SK-N-MC (cell line): ENCODE measurements around the gene JAZF1.

Experiments
- DNase-seq: peaks from one replicate; pipeline ENCODE4 v3.0.0-alpha.2; 2011; ENCODE audit warnings: low read depth, low spot score
- H3K27ac ChIP-seq: fragments of 200-600 bp; sonication (generic); 2 replicates; pipeline ENCODE4 v1.5.1; 2016; ENCODE audit warnings: mixed run types
- H3K36me3 ChIP-seq: fragments of 200-600 bp; sonication (generic); 2 replicates; pipeline ENCODE4 v1.6.1; 2017; ENCODE audit warnings: antibody characterized with exemption, low read length, mixed read lengths; ENCODE audit not compliant: insufficient read depth
- H3K4me3 ChIP-seq: fragments of 200-600 bp; sonication (generic); 2 replicates; pipeline ENCODE4 v1.5.1; 2016
- H3K9ac ChIP-seq: fragments of 200-600 bp; sonication (generic); 2 replicates; pipeline ENCODE4 v1.8.0; 2017; ENCODE audit warnings: mixed run types, mixed read lengths; ENCODE audit not compliant: insufficient read length
- H3K9me3 ChIP-seq: fragments of 200-600 bp; sonication (generic); 2 replicates; pipeline ENCODE4 v1.6.1; 2017; ENCODE audit warnings: low read depth, mild to moderate bottlenecking, antibody characterized with exemption, low read length, moderate library complexity, mixed read lengths
- EZH2 ChIP-seq: fragments of 200-600 bp; sonication (generic); IDR thresholded peaks from one replicate; pipeline ENCODE4 v1.6.1; 2017; ENCODE audit warnings: antibody characterized with exemption
- FOXP2 ChIP-seq: optimal IDR thresholded peaks from 2 replicates; pipeline ENCODE3; 2011; ENCODE audit warnings: mild to moderate bottlenecking, moderate library complexity; ENCODE audit not compliant: insufficient read depth; ENCODE audit errors: extremely low read length, control extremely low read depth
- POLR2AphosphoS5 ChIP-seq: IDR thresholded peaks from 2 replicates; pipeline ENCODE4 v1.6.1; 2012; ENCODE audit warnings: mild to moderate bottlenecking, low read depth, low read length, borderline replicate concordance

Gene JAZF1

GRCh38 chr7:28106321-28106829 is 74.2 kb downstream of the JAZF1 start:
- H3K9me3 ChIP-seq: no peaks in the 10 kb centered on the region
- no peak overlapping the region for H3K27ac ChIP-seq
- no peak for DNase-seq

DNA sequence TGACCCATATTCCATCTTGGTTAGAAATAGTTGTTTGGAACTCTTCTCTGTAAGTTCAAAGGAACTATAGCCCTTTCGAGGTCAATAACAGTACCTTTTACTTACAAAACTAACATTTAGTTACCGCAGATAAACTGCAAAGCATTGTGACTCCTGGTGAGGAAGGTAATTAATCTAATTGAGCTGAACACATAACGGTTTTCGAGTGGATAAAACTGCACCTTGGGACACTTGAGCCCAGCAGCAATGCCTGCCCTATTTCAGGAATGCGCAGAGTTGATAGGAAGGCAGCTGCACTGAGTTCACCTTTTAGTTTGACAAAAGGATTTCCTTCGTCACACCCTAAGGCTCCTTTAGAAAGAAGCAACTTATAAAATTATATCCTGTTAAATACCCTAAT is 75.4 kb downstream of the JAZF1 start:
- Histone ChIP-seq H3K36me3 (no peaks in the 10 kb centered on the region), H3K4me3 (no peak overlapping the region), H3K9me3 (no peaks in the 10 kb centered on the region), H3K9ac (no peak overlapping the region), H3K27ac (no peak overlapping the region)
- no peak for TF ChIP-seq POLR2AphosphoS5
- no peak for TF ChIP-seq FOXP2
- TF ChIP-seq EZH2: no peak
- DNase-seq: no peak

More at GRCh38 chr7:28106321-28106829, 74.2 kb downstream of the JAZF1 start:
- no peak overlapping the region for H3K4me3 ChIP-seq
- H3K36me3 ChIP-seq: no peaks in the 10 kb centered on the region
- no peak for TF ChIP-seq POLR2AphosphoS5
- TF ChIP-seq FOXP2: no peak
- TF ChIP-seq EZH2: no peak
- no peak overlapping the region for H3K9ac ChIP-seq

GRCh38 chr7:28104811-28105210 is 75.8 kb downstream of the JAZF1 start:
- DNase-seq: no peak
- H3K9ac ChIP-seq: no peak overlapping the region
- no peak overlapping the region for H3K4me3 ChIP-seq
- H3K9me3 ChIP-seq: no peaks in the 10 kb centered on the region
- TF ChIP-seq POLR2AphosphoS5 (no peak), FOXP2 (no peak), EZH2 (no peak)
- H3K27ac ChIP-seq: no peak overlapping the region
- no peaks in the 10 kb centered on the region for H3K36me3 ChIP-seq

DNA sequence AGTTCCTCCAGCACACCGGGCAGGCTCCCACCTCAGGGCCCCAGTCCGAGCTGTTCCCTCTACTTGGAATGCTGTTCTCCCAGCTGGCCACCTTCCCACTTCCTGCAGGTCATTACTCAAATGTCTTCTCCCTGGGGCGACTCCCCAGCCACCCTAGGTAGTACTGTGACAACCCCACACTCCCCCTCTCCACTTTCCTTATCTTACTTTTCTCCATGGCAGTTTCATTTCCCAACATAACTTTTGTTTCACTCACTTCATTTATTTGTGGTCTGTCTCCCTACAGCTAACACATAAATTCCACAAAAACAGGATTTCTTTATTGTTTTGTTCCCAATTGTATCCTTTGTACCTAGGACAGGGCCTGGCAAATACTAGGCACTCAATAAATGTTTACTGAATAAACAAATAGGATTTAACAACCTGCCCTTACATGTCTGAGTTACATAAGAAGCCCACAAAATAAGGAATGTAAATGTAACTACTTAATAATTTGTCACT is 76.5 kb downstream of the JAZF1 start:
- no peak overlapping the region for H3K4me3 ChIP-seq
- no peak overlapping the region for H3K27ac ChIP-seq
- DNase-seq: no peak
- H3K9me3 ChIP-seq: no peaks in the 10 kb centered on the region
- H3K36me3 ChIP-seq: no peaks in the 10 kb centered on the region
- no peak overlapping the region for H3K9ac ChIP-seq
- TF ChIP-seq FOXP2 (no peak), EZH2 (no peak), POLR2AphosphoS5 (no peak)

- Histone ChIP-seq H3K27ac (no peak overlapping the region), H3K9ac (no peak overlapping the region), H3K9me3 (no peaks in the 10 kb centered on the region), H3K4me3 (no peak overlapping the region), H3K36me3 (no peaks in the 10 kb centered on the region)
- no peak for DNase-seq
- no peak for TF ChIP-seq POLR2AphosphoS5
Measured at GRCh38 chr7:28102797-28103196, 77.8 kb downstream of the JAZF1 start.

GRCh38 chr7:28096713-28097112 is 83.9 kb downstream of the JAZF1 start:
- no peak overlapping the region for H3K27ac ChIP-seq
- no peaks in the 10 kb centered on the region for H3K9me3 ChIP-seq
- H3K9ac ChIP-seq: no peak overlapping the region
- no peaks in the 10 kb centered on the region for H3K36me3 ChIP-seq
- no peak overlapping the region for H3K4me3 ChIP-seq
- DNase-seq: peak; percentile 45
- TF ChIP-seq POLR2AphosphoS5: no peak

DNA sequence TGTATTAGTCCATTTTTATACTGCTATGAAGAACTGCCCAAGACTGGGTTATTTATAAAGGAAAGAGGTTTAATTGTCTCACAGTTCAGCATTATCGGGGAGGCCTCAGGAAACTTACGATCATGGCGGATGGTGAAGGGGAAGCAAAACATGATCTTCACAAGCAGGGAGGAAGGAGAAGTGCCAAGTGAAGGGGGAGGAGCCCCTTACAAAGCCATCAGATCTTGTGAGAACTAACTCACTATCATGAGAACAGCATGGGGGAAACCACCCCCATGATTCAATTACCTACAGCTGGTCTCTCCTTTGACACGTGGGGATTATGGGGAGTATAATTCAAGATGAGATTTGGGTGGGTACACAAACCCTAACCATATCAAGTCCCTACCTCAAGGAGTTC is 85.4 kb downstream of the JAZF1 start:
- H3K27ac ChIP-seq: no peak overlapping the region
- H3K9ac ChIP-seq: no peak overlapping the region
- H3K36me3 ChIP-seq: no peaks in the 10 kb centered on the region
- H3K4me3 ChIP-seq: no peak overlapping the region
- no peaks in the 10 kb centered on the region for H3K9me3 ChIP-seq
- DNase-seq: no peak
- TF ChIP-seq POLR2AphosphoS5: no peak
- no peak for TF ChIP-seq FOXP2
- TF ChIP-seq EZH2: no peak

DNA sequence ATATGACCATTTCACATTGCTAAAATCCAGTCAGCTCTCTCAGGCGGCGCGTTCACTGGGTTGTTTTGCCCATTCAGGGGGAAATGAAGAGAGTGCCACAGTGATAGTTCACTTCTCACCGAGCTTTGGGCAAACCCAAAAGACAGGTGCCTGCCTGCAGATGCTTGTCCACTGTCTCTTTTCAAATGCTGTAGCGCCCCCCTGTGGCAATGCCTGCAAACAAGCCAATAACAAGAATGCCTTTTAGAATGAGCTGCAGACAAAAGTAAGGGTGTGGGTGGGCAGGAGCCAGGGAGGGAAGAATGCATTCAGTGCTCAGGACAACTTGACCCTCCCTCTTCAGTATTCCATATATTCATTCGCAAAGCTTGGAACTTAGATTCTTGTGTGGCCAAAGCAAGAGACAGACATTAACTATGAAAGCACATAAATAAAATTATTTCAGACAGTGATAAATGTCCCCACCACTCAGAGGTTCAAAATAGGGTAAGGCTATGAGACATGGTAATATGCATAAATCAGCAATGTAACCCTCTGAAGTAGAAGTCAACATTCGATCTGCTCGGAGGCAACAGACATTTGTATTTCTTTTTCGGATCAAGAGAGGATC is 86.9 kb downstream of the JAZF1 start:
- no peak for DNase-seq
- Histone ChIP-seq H3K27ac (no peak overlapping the region), H3K9me3 (no peaks in the 10 kb centered on the region), H3K9ac (no peak overlapping the region), H3K4me3 (no peak overlapping the region), H3K36me3 (no peaks in the 10 kb centered on the region)
- TF ChIP-seq POLR2AphosphoS5 (no peak), EZH2 (no peak), FOXP2 (no peak)

GRCh38 chr7:28091190-28091589 is 89.4 kb downstream of the JAZF1 start:
- TF ChIP-seq FOXP2 (no peak), EZH2 (no peak), POLR2AphosphoS5 (no peak)
- no peaks in the 10 kb centered on the region for H3K36me3 ChIP-seq
- no peak overlapping the region for H3K4me3 ChIP-seq
- peak overlapping the region; percentile 57; the same call in 1 of the 2 replicates for H3K27ac ChIP-seq
- H3K9me3 ChIP-seq: no peaks in the 10 kb centered on the region
- H3K9ac ChIP-seq: no peak overlapping the region
- DNase-seq: peak; percentile 32
